Activated CD4-positive, CD25-positive, alpha-beta regulatory T cell treated with anti-CD3 and anti-CD28 coated beads, Interleukin-2, amount 50 U/mL, for 16 hours (primary cell): Measurements from ENCODE around the gene EDAR.

Experiments
- DNase-seq: peaks from one replicate; pipeline ENCODE4 v3.0.0-alpha.2; 2020; ENCODE audit warnings: low read depth, low spot score

Gene EDAR

GRCh38 chr2:108923736-108924579 lies 65.1 kb downstream of the EDAR start:
- DNase-seq, result no peak

GRCh38 chr2:108923019-108923700 lies 65.9 kb downstream of the EDAR start:
- DNase-seq, result no peak

GRCh38 chr2:108922141-108922915 lies 66.7 kb downstream of the EDAR start:
- DNase-seq, result no peak

- no peak for DNase-seq
These were observed 67.7 kb downstream of the EDAR start for GRCh38 chr2:108921096-108922030.

GRCh38 chr2:108920686-108921085 lies 68.3 kb downstream of the EDAR start:
- DNase-seq, result no peak

- DNase-seq, result no peak
These were observed 69.2 kb downstream of the EDAR start for GRCh38 chr2:108919571-108920373.

- DNase-seq, result no peak
These were observed 70.1 kb downstream of the EDAR start for GRCh38 chr2:108918941-108919341.

GRCh38 chr2:108918156-108918874 lies 70.7 kb downstream of the EDAR start:
- DNase-seq, result no peak

GRCh38 chr2:108917526-108917925 lies 71.5 kb downstream of the EDAR start:
- no peak for DNase-seq

GRCh38 chr2:108916796-108917421 lies 72.1 kb downstream of the EDAR start:
- no peak for DNase-seq

GRCh38 chr2:108916122-108916795 lies 72.8 kb downstream of the EDAR start:
- no peak for DNase-seq

GRCh38 chr2:108912629-108912902 lies 76.5 kb downstream of the EDAR start:
- no peak for DNase-seq

- no peak for DNase-seq
These were observed 77.0 kb downstream of the EDAR start for GRCh38 chr2:108911807-108912628.

- DNase-seq, result no peak
These were observed 77.6 kb downstream of the EDAR start for GRCh38 chr2:108911401-108911800.

GRCh38 chr2:108910541-108911396 lies 78.3 kb downstream of the EDAR start:
- DNase-seq, result no peak

- no peak for DNase-seq
These were observed 79.0 kb downstream of the EDAR start for GRCh38 chr2:108910011-108910431.

- no peak for DNase-seq
These were observed 79.7 kb downstream of the EDAR start for GRCh38 chr2:108909275-108909823.
